ENCODE results near the gene LRRC49.

The LRRC49 gene

GRCh38 chr15:71052356-71052755 lies 159.7 kb downstream of the LRRC49 start:
- DNase-seq (ENCODE audit: low read depth in 2 of 2), result no peak

- no peak for DNase-seq (ENCODE audit: low read depth in 2 of 2)
Measured at GRCh38 chr15:71054286-71054952, 161.8 kb downstream of the LRRC49 start.

GRCh38 chr15:71055461-71055860 lies 162.8 kb downstream of the LRRC49 start:
- no peak for DNase-seq (ENCODE audit: low read depth in 2 of 2)

- DNase-seq (ENCODE audit: low read depth in 2 of 2), result no peak
Measured at GRCh38 chr15:71056111-71056510, 163.5 kb downstream of the LRRC49 start.

GRCh38 chr15:71057143-71057542 lies 164.5 kb downstream of the LRRC49 start:
- DNase-seq (ENCODE audit: low read depth in 2 of 2), result no peak

- DNase-seq (ENCODE audit: low read depth in 2 of 2), result no peak
Measured at GRCh38 chr15:71057581-71057980, 165.0 kb downstream of the LRRC49 start.

GRCh38 chr15:71060983-71061382 lies 168.4 kb downstream of the LRRC49 start:
- no peak for DNase-seq (ENCODE audit: low read depth in 2 of 2)

- DNase-seq (ENCODE audit: low read depth in 2 of 2), result no peak
Measured at GRCh38 chr15:71066983-71067382, 174.4 kb downstream of the LRRC49 start.

- DNase-seq (ENCODE audit: low read depth in 2 of 2), result no peak
Measured at GRCh38 chr15:71069693-71070092, 177.1 kb downstream of the LRRC49 start.

- no peak for DNase-seq (ENCODE audit: low read depth in 2 of 2)
Measured at GRCh38 chr15:71071529-71071928, 178.9 kb downstream of the LRRC49 start.

GRCh38 chr15:71072423-71072822 lies 179.8 kb downstream of the LRRC49 start:
- DNase-seq (ENCODE audit: low read depth in 2 of 2), result no peak

- DNase-seq (ENCODE audit: low read depth in 2 of 2), result no peak
Measured at GRCh38 chr15:71078506-71079207, 186.0 kb downstream of the LRRC49 start.

- DNase-seq (ENCODE audit: low read depth in 2 of 2), result no peak
Measured at GRCh38 chr15:71079208-71080044, 186.8 kb downstream of the LRRC49 start.

GRCh38 chr15:71080166-71080565 lies 187.5 kb downstream of the LRRC49 start:
- no peak for DNase-seq (ENCODE audit: low read depth in 2 of 2)

GRCh38 chr15:71080705-71081104 lies 188.1 kb downstream of the LRRC49 start:
- DNase-seq (ENCODE audit: low read depth in 2 of 2), result no peak

- no peak for DNase-seq (ENCODE audit: low read depth in 2 of 2)
Measured at GRCh38 chr15:71082803-71083202, 190.2 kb downstream of the LRRC49 start.

GRCh38 chr15:71083349-71083748 lies 190.7 kb downstream of the LRRC49 start:
- DNase-seq (ENCODE audit: low read depth in 2 of 2), result no peak

- DNase-seq (ENCODE audit: low read depth in 2 of 2), result no peak
Measured at GRCh38 chr15:71084264-71084663, 191.6 kb downstream of the LRRC49 start.

GRCh38 chr15:71085809-71086208 lies 193.2 kb downstream of the LRRC49 start:
- no peak for DNase-seq (ENCODE audit: low read depth in 2 of 2)

- no peak for DNase-seq (ENCODE audit: low read depth in 2 of 2)
Measured at GRCh38 chr15:71088155-71088554, 195.5 kb downstream of the LRRC49 start.

GRCh38 chr15:71088683-71089082 lies 196.1 kb downstream of the LRRC49 start:
- DNase-seq (ENCODE audit: low read depth in 2 of 2), result no peak

- DNase-seq (ENCODE audit: low read depth in 2 of 2), result no peak
Measured at GRCh38 chr15:71089801-71090200, 197.2 kb downstream of the LRRC49 start.

GRCh38 chr15:71091601-71092000 lies 199.0 kb downstream of the LRRC49 start:
- no peak for DNase-seq (ENCODE audit: low read depth in 2 of 2)

Measured in stimulated activated CD8-positive, alpha-beta memory T cell treated with anti-CD3 and anti-CD28 coated beads, Interleukin-2, amount 100 ng/mL, for 1 hour (primary cell).